ENCODE data around the gene MAML3. TPM values are rescaled to one million over a fixed set of nuclear protein-coding genes. Genes with fewer than 3 reads are reported as not detected.

Gene MAML3
- total and polyA plus RNA-seq, 2 experiments from 2014 or later = 1.7 to 6.5 TPM

DNA sequence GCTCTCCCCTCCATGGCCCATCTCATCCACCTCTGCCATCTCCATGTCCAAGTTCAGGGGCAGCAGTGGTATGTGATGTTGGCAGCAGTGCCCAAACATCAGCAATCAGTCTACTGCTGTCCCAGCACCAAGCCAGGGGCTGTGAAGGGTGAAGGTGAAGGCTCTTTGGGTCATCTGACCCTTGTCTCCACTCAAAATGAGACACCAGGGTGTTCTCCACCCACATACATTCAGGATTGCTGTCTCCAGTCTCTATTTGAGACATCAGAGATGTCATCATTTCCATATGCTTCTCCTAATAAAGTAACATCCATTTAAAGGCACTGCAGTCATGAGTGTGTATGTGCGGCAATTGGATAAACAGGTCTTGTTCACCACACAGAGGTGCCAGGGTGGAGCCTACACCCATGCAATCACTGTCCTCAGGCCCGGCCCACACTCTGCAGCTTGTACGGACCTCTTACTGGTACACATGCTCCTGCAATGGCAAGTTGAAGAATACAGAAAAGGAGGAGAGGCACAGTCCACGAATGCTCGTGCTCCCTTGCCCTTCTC, 22.2 kb downstream of the MAML3 start:
- Histone ChIP-seq H3K27ac (ENCODE audit: low read depth) (no peak overlapping the region), H3K4me2 (no peak overlapping the region), H3K9me2 (ENCODE audit: insufficient read depth) (peaks cover 18% of the 10 kb centered on the region), H4K20me1 (replicated peaks; ENCODE audit: insufficient read depth) (no peaks in the 10 kb centered on the region), H3K4me1 (ENCODE audit: insufficient read depth) (peaks cover 27% of the 10 kb centered on the region), H3K27me3 (ENCODE audit: insufficient read depth) (no peaks in the 10 kb centered on the region), H2AFZ (no peak overlapping the region), H3K36me3 (ENCODE audit: insufficient read depth) (no peaks in the 10 kb centered on the region), H3K79me2 (replicated peaks; ENCODE audit: insufficient read depth) (no peaks in the 10 kb centered on the region; the same call in 1 of the 2 replicates), H3F3A (replicated peaks; ENCODE audit: low read depth) (no peaks in the 10 kb centered on the region), H3K4me3 (no peak overlapping the region)
- Mint-ChIP-seq H3K36me3 (ENCODE audit: low read depth) (no peaks in the 10 kb centered on the region), H3K27ac (no peak overlapping the region), H3K4me3 (no peak overlapping the region), H3K4me1 (peaks cover 37% of the 10 kb centered on the region), H3K9me3 (no peaks in the 10 kb centered on the region), H3K27me3 (ENCODE audit: insufficient read depth, low read depth, poor library complexity) (peaks cover 2% of the 10 kb centered on the region)
- DNase-seq (ENCODE audit: low spot score) = no peak
- ATAC-seq = no peak
- no peak for TF ChIP-seq JUNB (IDR thresholded peaks at IDR 0.05; ENCODE audit: unreplicated experiment)
- no peak for TF ChIP-seq EZH2 (IDR thresholded peaks at IDR 0.05; ENCODE audit: low read depth, unreplicated experiment)
- no peak for TF ChIP-seq POLR2AphosphoS5 (IDR thresholded peaks at IDR 0.05; ENCODE audit: low read depth)
- TF ChIP-seq, protein P1, sequence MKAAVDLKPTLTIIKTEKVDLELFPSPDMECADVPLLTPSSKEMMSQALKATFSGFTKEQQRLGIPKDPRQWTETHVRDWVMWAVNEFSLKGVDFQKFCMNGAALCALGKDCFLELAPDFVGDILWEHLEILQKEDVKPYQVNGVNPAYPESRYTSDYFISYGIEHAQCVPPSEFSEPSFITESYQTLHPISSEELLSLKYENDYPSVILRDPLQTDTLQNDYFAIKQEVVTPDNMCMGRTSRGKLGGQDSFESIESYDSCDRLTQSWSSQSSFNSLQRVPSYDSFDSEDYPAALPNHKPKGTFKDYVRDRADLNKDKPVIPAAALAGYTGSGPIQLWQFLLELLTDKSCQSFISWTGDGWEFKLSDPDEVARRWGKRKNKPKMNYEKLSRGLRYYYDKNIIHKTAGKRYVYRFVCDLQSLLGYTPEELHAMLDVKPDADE (IDR thresholded peaks at IDR 0.05) = no peak
- no peak for TF ChIP-seq ZNF331 (CRISPR knock-in tag; IDR thresholded peaks at IDR 0.05; ENCODE audit: low read depth)
- no peak for TF ChIP-seq ZNF114 (CRISPR knock-in tag; IDR thresholded peaks at IDR 0.05)
- TF ChIP-seq, protein P2, sequence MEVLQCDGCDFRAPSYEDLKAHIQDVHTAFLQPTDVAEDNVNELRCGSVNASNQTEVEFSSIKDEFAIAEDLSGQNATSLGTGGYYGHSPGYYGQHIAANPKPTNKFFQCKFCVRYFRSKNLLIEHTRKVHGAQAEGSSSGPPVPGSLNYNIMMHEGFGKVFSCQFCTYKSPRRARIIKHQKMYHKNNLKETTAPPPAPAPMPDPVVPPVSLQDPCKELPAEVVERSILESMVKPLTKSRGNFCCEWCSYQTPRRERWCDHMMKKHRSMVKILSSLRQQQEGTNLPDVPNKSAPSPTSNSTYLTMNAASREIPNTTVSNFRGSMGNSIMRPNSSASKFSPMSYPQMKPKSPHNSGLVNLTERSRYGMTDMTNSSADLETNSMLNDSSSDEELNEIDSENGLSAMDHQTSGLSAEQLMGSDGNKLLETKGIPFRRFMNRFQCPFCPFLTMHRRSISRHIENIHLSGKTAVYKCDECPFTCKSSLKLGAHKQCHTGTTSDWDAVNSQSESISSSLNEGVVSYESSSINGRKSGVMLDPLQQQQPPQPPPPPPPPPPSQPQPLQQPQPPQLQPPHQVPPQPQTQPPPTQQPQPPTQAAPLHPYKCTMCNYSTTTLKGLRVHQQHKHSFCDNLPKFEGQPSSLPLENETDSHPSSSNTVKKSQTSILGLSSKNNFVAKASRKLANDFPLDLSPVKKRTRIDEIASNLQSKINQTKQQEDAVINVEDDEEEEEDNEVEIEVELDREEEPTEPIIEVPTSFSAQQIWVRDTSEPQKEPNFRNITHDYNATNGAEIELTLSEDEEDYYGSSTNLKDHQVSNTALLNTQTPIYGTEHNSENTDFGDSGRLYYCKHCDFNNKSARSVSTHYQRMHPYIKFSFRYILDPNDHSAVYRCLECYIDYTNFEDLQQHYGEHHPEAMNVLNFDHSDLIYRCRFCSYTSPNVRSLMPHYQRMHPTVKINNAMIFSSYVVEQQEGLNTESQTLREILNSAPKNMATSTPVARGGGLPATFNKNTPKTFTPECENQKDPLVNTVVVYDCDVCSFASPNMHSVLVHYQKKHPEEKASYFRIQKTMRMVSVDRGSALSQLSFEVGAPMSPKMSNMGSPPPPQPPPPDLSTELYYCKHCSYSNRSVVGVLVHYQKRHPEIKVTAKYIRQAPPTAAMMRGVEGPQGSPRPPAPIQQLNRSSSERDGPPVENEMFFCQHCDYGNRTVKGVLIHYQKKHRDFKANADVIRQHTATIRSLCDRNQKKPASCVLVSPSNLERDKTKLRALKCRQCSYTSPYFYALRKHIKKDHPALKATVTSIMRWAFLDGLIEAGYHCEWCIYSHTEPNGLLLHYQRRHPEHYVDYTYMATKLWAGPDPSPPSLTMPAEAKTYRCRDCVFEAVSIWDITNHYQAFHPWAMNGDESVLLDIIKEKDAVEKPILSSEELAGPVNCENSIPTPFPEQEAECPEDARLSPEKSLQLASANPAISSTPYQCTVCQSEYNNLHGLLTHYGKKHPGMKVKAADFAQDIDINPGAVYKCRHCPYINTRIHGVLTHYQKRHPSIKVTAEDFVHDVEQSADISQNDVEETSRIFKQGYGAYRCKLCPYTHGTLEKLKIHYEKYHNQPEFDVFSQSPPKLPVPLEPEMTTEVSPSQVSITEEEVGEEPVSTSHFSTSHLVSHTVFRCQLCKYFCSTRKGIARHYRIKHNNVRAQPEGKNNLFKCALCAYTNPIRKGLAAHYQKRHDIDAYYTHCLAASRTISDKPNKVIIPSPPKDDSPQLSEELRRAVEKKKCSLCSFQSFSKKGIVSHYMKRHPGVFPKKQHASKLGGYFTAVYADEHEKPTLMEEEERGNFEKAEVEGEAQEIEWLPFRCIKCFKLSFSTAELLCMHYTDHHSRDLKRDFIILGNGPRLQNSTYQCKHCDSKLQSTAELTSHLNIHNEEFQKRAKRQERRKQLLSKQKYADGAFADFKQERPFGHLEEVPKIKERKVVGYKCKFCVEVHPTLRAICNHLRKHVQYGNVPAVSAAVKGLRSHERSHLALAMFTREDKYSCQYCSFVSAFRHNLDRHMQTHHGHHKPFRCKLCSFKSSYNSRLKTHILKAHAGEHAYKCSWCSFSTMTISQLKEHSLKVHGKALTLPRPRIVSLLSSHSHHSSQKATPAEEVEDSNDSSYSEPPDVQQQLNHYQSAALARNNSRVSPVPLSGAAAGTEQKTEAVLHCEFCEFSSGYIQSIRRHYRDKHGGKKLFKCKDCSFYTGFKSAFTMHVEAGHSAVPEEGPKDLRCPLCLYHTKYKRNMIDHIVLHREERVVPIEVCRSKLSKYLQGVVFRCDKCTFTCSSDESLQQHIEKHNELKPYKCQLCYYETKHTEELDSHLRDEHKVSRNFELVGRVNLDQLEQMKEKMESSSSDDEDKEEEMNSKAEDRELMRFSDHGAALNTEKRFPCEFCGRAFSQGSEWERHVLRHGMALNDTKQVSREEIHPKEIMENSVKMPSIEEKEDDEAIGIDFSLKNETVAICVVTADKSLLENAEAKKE (CRISPR knock-in tag; IDR thresholded peaks at IDR 0.05) = no peak
- no peak for TF ChIP-seq STAT1 (IDR thresholded peaks at IDR 0.05; ENCODE audit: unreplicated experiment)
- TF ChIP-seq, protein P3, sequence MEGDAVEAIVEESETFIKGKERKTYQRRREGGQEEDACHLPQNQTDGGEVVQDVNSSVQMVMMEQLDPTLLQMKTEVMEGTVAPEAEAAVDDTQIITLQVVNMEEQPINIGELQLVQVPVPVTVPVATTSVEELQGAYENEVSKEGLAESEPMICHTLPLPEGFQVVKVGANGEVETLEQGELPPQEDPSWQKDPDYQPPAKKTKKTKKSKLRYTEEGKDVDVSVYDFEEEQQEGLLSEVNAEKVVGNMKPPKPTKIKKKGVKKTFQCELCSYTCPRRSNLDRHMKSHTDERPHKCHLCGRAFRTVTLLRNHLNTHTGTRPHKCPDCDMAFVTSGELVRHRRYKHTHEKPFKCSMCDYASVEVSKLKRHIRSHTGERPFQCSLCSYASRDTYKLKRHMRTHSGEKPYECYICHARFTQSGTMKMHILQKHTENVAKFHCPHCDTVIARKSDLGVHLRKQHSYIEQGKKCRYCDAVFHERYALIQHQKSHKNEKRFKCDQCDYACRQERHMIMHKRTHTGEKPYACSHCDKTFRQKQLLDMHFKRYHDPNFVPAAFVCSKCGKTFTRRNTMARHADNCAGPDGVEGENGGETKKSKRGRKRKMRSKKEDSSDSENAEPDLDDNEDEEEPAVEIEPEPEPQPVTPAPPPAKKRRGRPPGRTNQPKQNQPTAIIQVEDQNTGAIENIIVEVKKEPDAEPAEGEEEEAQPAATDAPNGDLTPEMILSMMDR (conservative IDR thresholded peaks at IDR 0.05; ENCODE audit: low read depth in 2 of 2) = no peak
- TF ChIP-seq, protein P4, sequence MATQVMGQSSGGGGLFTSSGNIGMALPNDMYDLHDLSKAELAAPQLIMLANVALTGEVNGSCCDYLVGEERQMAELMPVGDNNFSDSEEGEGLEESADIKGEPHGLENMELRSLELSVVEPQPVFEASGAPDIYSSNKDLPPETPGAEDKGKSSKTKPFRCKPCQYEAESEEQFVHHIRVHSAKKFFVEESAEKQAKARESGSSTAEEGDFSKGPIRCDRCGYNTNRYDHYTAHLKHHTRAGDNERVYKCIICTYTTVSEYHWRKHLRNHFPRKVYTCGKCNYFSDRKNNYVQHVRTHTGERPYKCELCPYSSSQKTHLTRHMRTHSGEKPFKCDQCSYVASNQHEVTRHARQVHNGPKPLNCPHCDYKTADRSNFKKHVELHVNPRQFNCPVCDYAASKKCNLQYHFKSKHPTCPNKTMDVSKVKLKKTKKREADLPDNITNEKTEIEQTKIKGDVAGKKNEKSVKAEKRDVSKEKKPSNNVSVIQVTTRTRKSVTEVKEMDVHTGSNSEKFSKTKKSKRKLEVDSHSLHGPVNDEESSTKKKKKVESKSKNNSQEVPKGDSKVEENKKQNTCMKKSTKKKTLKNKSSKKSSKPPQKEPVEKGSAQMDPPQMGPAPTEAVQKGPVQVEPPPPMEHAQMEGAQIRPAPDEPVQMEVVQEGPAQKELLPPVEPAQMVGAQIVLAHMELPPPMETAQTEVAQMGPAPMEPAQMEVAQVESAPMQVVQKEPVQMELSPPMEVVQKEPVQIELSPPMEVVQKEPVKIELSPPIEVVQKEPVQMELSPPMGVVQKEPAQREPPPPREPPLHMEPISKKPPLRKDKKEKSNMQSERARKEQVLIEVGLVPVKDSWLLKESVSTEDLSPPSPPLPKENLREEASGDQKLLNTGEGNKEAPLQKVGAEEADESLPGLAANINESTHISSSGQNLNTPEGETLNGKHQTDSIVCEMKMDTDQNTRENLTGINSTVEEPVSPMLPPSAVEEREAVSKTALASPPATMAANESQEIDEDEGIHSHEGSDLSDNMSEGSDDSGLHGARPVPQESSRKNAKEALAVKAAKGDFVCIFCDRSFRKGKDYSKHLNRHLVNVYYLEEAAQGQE (IDR thresholded peaks at IDR 0.05; ENCODE audit: unreplicated experiment) = no peak
